Activated CD8-positive, alpha-beta memory T cell treated with anti-CD3 and anti-CD28 coated beads for 36 hours (primary cell): ENCODE results near the gene KIR2DL3. TPM values are rescaled to one million over a fixed set of nuclear protein-coding genes. Genes with fewer than 3 reads are reported as not detected.
"Not testable (repeated sequence)": the region's sequence is repeated elsewhere in the genome, so short reads cannot be mapped to it uniquely, and the experiment has no call there.

ENCODE experiments used
- CTCF ChIA-PET: fragments of 350-600 bp; sonication (Branson Sonifier 250); formaldehyde crosslinking; loops from one replicate; lab custom pipeline; 2021; ENCODE audit warnings: antibody characterized with exemption; lab: Charles Lee
- POLR2A ChIA-PET: fragments of 350-600 bp; sonication (Branson Sonifier 250); formaldehyde crosslinking; loops from one replicate; lab custom pipeline; 2021; ENCODE audit warnings: antibody characterized with exemption; lab: Charles Lee
- total RNA-seq, 2 experiments: library from RNA; stranded (reverse); gene quantifications; one replicate each; pipeline ENCODE4 v1.2.3, GENCODE V29; 2021

The KIR2DL3 gene
- total RNA-seq, result under 1 TPM; 0.57 to 0.74 TPM

- CTCF ChIA-PET, POLR2A ChIA-PET: not testable (repeated sequence)
Measured at GRCh38 chr19:54738306-54738705, at the start of gene KIR2DL3. TSS of gene KIR2DL3 (plus strand) at chr19:54738513. CDS start at chr19:54738546, 33 bp downstream.

GRCh38 chr19:54691582-54692297 is 46.6 kb upstream of the KIR2DL3 start:
- ChIA-PET POLR2A (no interaction called here), CTCF (no interaction called here)

GRCh38 chr19:54692298-54692615 is 46.1 kb upstream of the KIR2DL3 start:
- ChIA-PET POLR2A (no interaction called here), CTCF (no interaction called here)

GRCh38 chr19:54694648-54695047 is 43.7 kb upstream of the KIR2DL3 start:
- ChIA-PET CTCF (interaction anchor here (0.6 kb wide), 1 partner anchor 177 kb away, joined by 3 read pairs; no protein-coding TSS in a partner anchor), POLR2A (no interaction called here)

- CTCF ChIA-PET, result no interaction called here
- POLR2A ChIA-PET, result no interaction called here
Measured at GRCh38 chr19:54696117-54696548, 42.2 kb upstream of the KIR2DL3 start.

GRCh38 chr19:54696766-54697165 is 41.5 kb upstream of the KIR2DL3 start:
- CTCF ChIA-PET, result no interaction called here
- POLR2A ChIA-PET, result no interaction called here

GRCh38 chr19:54697716-54698115 is 40.6 kb upstream of the KIR2DL3 start:
- POLR2A ChIA-PET, CTCF ChIA-PET: not testable (repeated sequence)

- CTCF ChIA-PET, result no interaction called here
Measured at GRCh38 chr19:54704928-54705327, 33.4 kb upstream of the KIR2DL3 start.

GRCh38 chr19:54707962-54708361 is 30.4 kb upstream of the KIR2DL3 start:
- ChIA-PET POLR2A (no interaction called here), CTCF (no interaction called here)

More at GRCh38 chr19:54704928-54705327, 33.4 kb upstream of the KIR2DL3 start:
- POLR2A ChIA-PET, result no interaction called here

- ChIA-PET POLR2A (no interaction called here), CTCF (no interaction called here)
Measured at GRCh38 chr19:54708781-54709180, 29.5 kb upstream of the KIR2DL3 start.

GRCh38 chr19:54709212-54709948 is 28.9 kb upstream of the KIR2DL3 start:
- CTCF ChIA-PET, result no interaction called here
- POLR2A ChIA-PET, result no interaction called here

- POLR2A ChIA-PET, CTCF ChIA-PET: not testable (repeated sequence)
Measured at GRCh38 chr19:54709956-54710355, 28.4 kb upstream of the KIR2DL3 start.

GRCh38 chr19:54724142-54724541 is 14.2 kb upstream of the KIR2DL3 start, which contains the start of gene KIR3DL3:
TSS of gene KIR3DL3 (plus strand) at chr19:54724442. CDS start at chr19:54724497, 55 bp downstream.
- POLR2A ChIA-PET, result no interaction called here
- CTCF ChIA-PET, result no interaction called here

- ChIA-PET POLR2A (no interaction called here), CTCF (no interaction called here)
Measured at GRCh38 chr19:54724644-54725043, 13.7 kb upstream of the KIR2DL3 start.

- ChIA-PET POLR2A (no interaction called here), CTCF (no interaction called here)
Measured at GRCh38 chr19:54725321-54725720, 13.0 kb upstream of the KIR2DL3 start.

- POLR2A ChIA-PET, result no interaction called here
- CTCF ChIA-PET, result no interaction called here
Measured at GRCh38 chr19:54727562-54727961, 10.8 kb upstream of the KIR2DL3 start.

GRCh38 chr19:54728167-54728566 is 10.1 kb upstream of the KIR2DL3 start:
- ChIA-PET POLR2A (no interaction called here), CTCF (no interaction called here)

- ChIA-PET POLR2A (no interaction called here), CTCF (no interaction called here)
Measured at GRCh38 chr19:54729416-54730188, 8.7 kb upstream of the KIR2DL3 start.

- ChIA-PET CTCF (no interaction called here), POLR2A (no interaction called here)
Measured at GRCh38 chr19:54731191-54731590, 7.1 kb upstream of the KIR2DL3 start.

- POLR2A ChIA-PET, result no interaction called here
Measured at GRCh38 chr19:54738715-54739114, 402 bp downstream of the KIR2DL3 start.

More at GRCh38 chr19:54738715-54739114, 402 bp downstream of the KIR2DL3 start:
- CTCF ChIA-PET, result no interaction called here
